Measurements from ENCODE around the gene GJD4.

The GJD4 gene

GRCh38 chr10:35580423-35580770 is 24.7 kb upstream of the GJD4 start:
- in situ Hi-C loops (cut with MboI; ENCODE audit: low pct_unique_long_range_greater_than_20kb, low sequenced_read_pairs, unreplicated experiment), result no loop called here
- no peak for TF ChIP-seq CTCF (IDR thresholded peaks at IDR 0.05; ENCODE audit: extremely low read depth, insufficient read depth, missing control alignments)
- no peak for DNase-seq (ENCODE audit: low spot score)

GRCh38 chr10:35581655-35582054 is 23.5 kb upstream of the GJD4 start:
- DNase-seq (ENCODE audit: low spot score), result no peak
- in situ Hi-C loops (cut with MboI; ENCODE audit: low pct_unique_long_range_greater_than_20kb, low sequenced_read_pairs, unreplicated experiment), result no loop called here
- no peak for TF ChIP-seq CTCF (IDR thresholded peaks at IDR 0.05; ENCODE audit: extremely low read depth, insufficient read depth, missing control alignments)

GRCh38 chr10:35584946-35585345 is 20.2 kb upstream of the GJD4 start:
- in situ Hi-C loops (cut with MboI; ENCODE audit: low pct_unique_long_range_greater_than_20kb, low sequenced_read_pairs, unreplicated experiment), result no loop called here
- TF ChIP-seq CTCF (IDR thresholded peaks at IDR 0.05; ENCODE audit: extremely low read depth, insufficient read depth, missing control alignments), result no peak
- DNase-seq (ENCODE audit: low spot score), result no peak

- TF ChIP-seq CTCF (IDR thresholded peaks at IDR 0.05; ENCODE audit: extremely low read depth, insufficient read depth, missing control alignments), result no peak
- no peak for DNase-seq (ENCODE audit: low spot score)
- in situ Hi-C loops (cut with MboI; ENCODE audit: low pct_unique_long_range_greater_than_20kb, low sequenced_read_pairs, unreplicated experiment), result no loop called here
These were observed 19.8 kb upstream of the GJD4 start for GRCh38 chr10:35585356-35585755.

GRCh38 chr10:35585903-35586535 is 19.1 kb upstream of the GJD4 start:
- DNase-seq (ENCODE audit: low spot score), result no peak

GRCh38 chr10:35588836-35589235 is 16.3 kb upstream of the GJD4 start:
- DNase-seq (ENCODE audit: low spot score), result no peak
- in situ Hi-C loops (cut with MboI; ENCODE audit: low pct_unique_long_range_greater_than_20kb, low sequenced_read_pairs, unreplicated experiment), result no loop called here
- TF ChIP-seq CTCF (IDR thresholded peaks at IDR 0.05; ENCODE audit: extremely low read depth, insufficient read depth, missing control alignments), result no peak

More at GRCh38 chr10:35585903-35586535, 19.1 kb upstream of the GJD4 start:
- in situ Hi-C loops (cut with MboI; ENCODE audit: low pct_unique_long_range_greater_than_20kb, low sequenced_read_pairs, unreplicated experiment), result no loop called here
- no peak for TF ChIP-seq CTCF (IDR thresholded peaks at IDR 0.05; ENCODE audit: extremely low read depth, insufficient read depth, missing control alignments)

GRCh38 chr10:35592441-35592840 is 12.7 kb upstream of the GJD4 start:
- no peak for TF ChIP-seq CTCF (IDR thresholded peaks at IDR 0.05; ENCODE audit: extremely low read depth, insufficient read depth, missing control alignments)
- in situ Hi-C loops (cut with MboI; ENCODE audit: low pct_unique_long_range_greater_than_20kb, low sequenced_read_pairs, unreplicated experiment), result no loop called here
- DNase-seq (ENCODE audit: low spot score), result no peak

Data from GM13977 (cell line).